Fibroblast of lung (primary cell): ENCODE data around the gene GUCA1A. TPM values are rescaled to one million over a fixed set of nuclear protein-coding genes. Genes with fewer than 3 reads are reported as not detected.
A peak's percentile ranks its signal among the peaks of the same experiment; 100 is the strongest.

Source experiments
- DNase-seq, 2 donors: peaks; one replicate each; pipeline versions ENCODE4 v3.0.0 to v3.0.0-alpha.2; 2010; ENCODE audit warnings: low read depth in 2 of 2
- H2AFZ ChIP-seq: 2 replicates; pipeline ENCODE4 v1.5.1; 2012; ENCODE audit warnings: low read length, control low read depth, inconsistent platforms
- H3K27ac ChIP-seq: 2 replicates; pipeline ENCODE4 v1.5.1; 2011; ENCODE audit warnings: low read length, control low read depth; ENCODE audit not compliant: insufficient read depth
- H3K27me3 ChIP-seq: 2 replicates; pipeline ENCODE4 v1.5.1; 2011; ENCODE audit warnings: mild to moderate bottlenecking, low read length; ENCODE audit not compliant: control insufficient read depth, insufficient read depth
- H3K36me3 ChIP-seq: 2 replicates; pipeline ENCODE4 v1.5.1; 2011; ENCODE audit warnings: low read length; ENCODE audit not compliant: control insufficient read depth, insufficient read depth
- H3K4me1 ChIP-seq: 2 replicates; pipeline ENCODE4 v1.5.1; 2011; ENCODE audit warnings: low read length; ENCODE audit not compliant: control insufficient read depth, insufficient read depth; ENCODE audit errors: extremely low read depth
- H3K4me2 ChIP-seq: 2 replicates; pipeline ENCODE4 v1.5.1; 2011; ENCODE audit warnings: low read length, control low read depth; ENCODE audit not compliant: insufficient read depth; ENCODE audit errors: extremely low read depth
- H3K4me3 ChIP-seq, 4 experiments: fragments of 200-600 bp in 1 of 4; sonication (generic) in 1 of 4; replicated peaks in 1 of 4; 2 replicates each; pipeline ENCODE4 v1.5.1; 2011 to 2016; ENCODE audit warnings: low read length in 4 of 4, low read depth in 3 of 4, mild to moderate bottlenecking in 3 of 4, control low read depth in 2 of 4, inconsistent platforms in 1 of 4, mixed read lengths in 1 of 4; ENCODE audit not compliant: insufficient read depth in 1 of 4; ENCODE audit errors: control extremely low read depth in 1 of 4
- H3K79me2 ChIP-seq: 2 replicates; pipeline ENCODE4 v1.5.1; 2012; ENCODE audit warnings: mild to moderate bottlenecking, low read length, inconsistent platforms; ENCODE audit not compliant: control insufficient read depth, insufficient read depth
- H3K9ac ChIP-seq: 2 replicates; pipeline ENCODE4 v1.5.1; 2011; ENCODE audit warnings: mild to moderate bottlenecking, low read length, control low read depth; ENCODE audit not compliant: insufficient read depth
- H3K9me3 ChIP-seq: 2 replicates; pipeline ENCODE4 v1.5.1; 2012; ENCODE audit warnings: low read depth, low read length; ENCODE audit not compliant: control insufficient read depth, insufficient read depth
- H4K20me1 ChIP-seq: 2 replicates; pipeline ENCODE4 v1.5.1; 2011; ENCODE audit warnings: low read length; ENCODE audit not compliant: control insufficient read depth, insufficient read depth; ENCODE audit errors: extremely low read depth
- CTCF ChIP-seq, 2 donors: IDR thresholded peaks in 1 of 2; conservative IDR thresholded peaks in 1 of 2; 1 replicate in 1 of 2; 2 replicates in 1 of 2; pipeline ENCODE4 v1.5.1; 2011 to 2012; ENCODE audit warnings: low read length in 2 of 2, control low read depth in 1 of 2, inconsistent platforms in 1 of 2, low read depth in 1 of 2, mild to moderate bottlenecking in 1 of 2
- EZH2 ChIP-seq: IDR thresholded peaks from 2 replicates; pipeline ENCODE4 v1.5.1; 2012; ENCODE audit warnings: low read length, control low read depth, mild to moderate bottlenecking; ENCODE audit errors: missing control alignments
- polyA plus RNA-seq, 2 donors: library from polyadenylated mRNA; depleted of rRNA in 1 of 2; stranded (reverse) in 1 of 2; unstranded in 1 of 2; fragments of >200 nt; gene quantifications; 2 replicates each; pipeline ENCODE4 v1.2.1, GENCODE V29; 2011 to 2012; ENCODE audit warnings: missing spikeins in 1 of 2
- total RNA-seq: library from RNA; depleted of rRNA; stranded (reverse); fragments of >200 nt; gene quantifications from 2 replicates; pipeline ENCODE4 v1.2.1, GENCODE V29; 2014

The GUCA1A gene
- total and polyA plus RNA-seq, 2 donors (not counting 1 experiment from before 2014, with no cell fraction given), result 0.16 to 0.33 TPM

DNA sequence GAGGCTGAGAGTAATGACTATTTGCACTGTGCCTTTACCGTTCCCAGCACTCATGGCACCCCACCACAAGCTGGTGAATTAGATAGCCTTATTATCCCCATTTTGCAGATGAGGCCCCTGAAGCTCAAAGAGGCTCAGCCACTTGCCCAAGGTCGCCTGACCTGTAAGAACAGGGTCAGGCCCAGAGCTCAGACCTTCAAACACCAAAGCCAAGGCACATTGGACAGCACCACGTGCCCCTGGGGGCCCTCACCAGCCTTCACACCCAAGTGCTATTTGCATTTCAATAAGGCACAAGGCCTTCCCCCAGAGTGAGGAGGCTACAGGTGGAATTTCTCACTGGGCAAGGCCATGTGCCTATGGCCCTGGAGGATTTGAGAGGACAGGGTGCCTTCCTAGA lies 16.5 kb upstream of the GUCA1A start:
- TF ChIP-seq EZH2 (no peak), CTCF (conservative IDR thresholded peaks at IDR 0.05 in 1 of 2, IDR thresholded peaks at IDR 0.05 in 1 of 2; ENCODE audit: low read depth in 1 of 2, low read length in 2 of 2) (no peak)
- peaks cover 11% of the 10 kb centered on the region for H3K27me3 ChIP-seq
- H4K20me1 ChIP-seq, result no peaks in the 10 kb centered on the region
- no peak overlapping the region for H3K4me2 ChIP-seq
- no peak overlapping the region for H3K27ac ChIP-seq
- H2AFZ ChIP-seq, result no peak overlapping the region
- no peaks in the 10 kb centered on the region for H3K36me3 ChIP-seq
- no peak overlapping the region for H3K9ac ChIP-seq
- peaks cover 4% of the 10 kb centered on the region for H3K4me1 ChIP-seq
- H3K4me3 ChIP-seq, result no peak overlapping the region
- DNase-seq, result no peak
- no peaks in the 10 kb centered on the region for H3K9me3 ChIP-seq
- H3K79me2 ChIP-seq, result no peaks in the 10 kb centered on the region

GRCh38 chr6:42158011-42158410 lies 15.2 kb upstream of the GUCA1A start:
- no peak overlapping the region for H3K27ac ChIP-seq
- no peaks in the 10 kb centered on the region for H3K36me3 ChIP-seq
- H3K4me2 ChIP-seq, result no peak overlapping the region
- peaks cover 14% of the 10 kb centered on the region for H3K27me3 ChIP-seq
- no peak overlapping the region for H3K4me3 ChIP-seq
- H4K20me1 ChIP-seq, result no peaks in the 10 kb centered on the region
- H2AFZ ChIP-seq, result no peak overlapping the region
- peak; percentile 23 to 50 for DNase-seq
- no peak overlapping the region for H3K9ac ChIP-seq
- H3K4me1 ChIP-seq, result peaks cover 4% of the 10 kb centered on the region
- TF ChIP-seq CTCF (conservative IDR thresholded peaks at IDR 0.05 in 1 of 2, IDR thresholded peaks at IDR 0.05 in 1 of 2; ENCODE audit: low read depth in 1 of 2, low read length in 2 of 2), result no peak
- TF ChIP-seq EZH2, result no peak
- H3K9me3 ChIP-seq, result no peaks in the 10 kb centered on the region
- no peaks in the 10 kb centered on the region for H3K79me2 ChIP-seq

GRCh38 chr6:42158631-42159030 lies 14.5 kb upstream of the GUCA1A start:
- Histone ChIP-seq H3K79me2 (no peaks in the 10 kb centered on the region), H3K4me2 (no peak overlapping the region), H3K4me3 (no peak overlapping the region), H3K9me3 (no peaks in the 10 kb centered on the region), H3K9ac (no peak overlapping the region), H3K4me1 (peaks cover 4% of the 10 kb centered on the region), H3K27me3 (peaks cover 15% of the 10 kb centered on the region), H3K27ac (no peak overlapping the region), H3K36me3 (no peaks in the 10 kb centered on the region), H2AFZ (no peak overlapping the region), H4K20me1 (no peaks in the 10 kb centered on the region)
- TF ChIP-seq EZH2 (no peak), CTCF (conservative IDR thresholded peaks at IDR 0.05 in 1 of 2, IDR thresholded peaks at IDR 0.05 in 1 of 2; ENCODE audit: low read depth in 1 of 2, low read length in 2 of 2) (no peak)
- DNase-seq, result no peak
